Endothelial cell of umbilical vein (primary cell): ENCODE measurements around the gene PRKCQ. TPM values are rescaled to one million over a fixed set of nuclear protein-coding genes. Genes with fewer than 3 reads are reported as not detected.

Experiments
- BruUV-seq: library from RNA; stranded (reverse); fragments of 400-500 nt; replicated peaks from 2 replicates; lab custom pipeline; 2021; lab: Mats Ljungman, UMichigan
- CTCF ChIA-PET: fragments of 300-600, 350-600 bp; sonication (Branson Sonifier 250); formaldehyde crosslinking; loops from one replicate; lab custom pipeline; 2021; ENCODE audit warnings: antibody characterized with exemption, inconsistent platforms; lab: Charles Lee
- POLR2A ChIA-PET: fragments of 300-600, 350-600 bp; sonication (Branson Sonifier 250); formaldehyde crosslinking; loops from one replicate; lab custom pipeline; 2021; ENCODE audit warnings: antibody characterized with exemption, inconsistent platforms; lab: Charles Lee
- DNase-seq: peaks from one replicate; pipeline ENCODE4 v3.0.0-alpha.2; 2011; ENCODE audit warnings: low read depth, low spot score
- FAIRE-seq: peaks from 2 replicates; lab custom pipeline; 2011; peaks lifted over from hg19 to GRCh38; lab: Jason Lieb, UNC
- H2AFZ ChIP-seq: 2 replicates; pipeline ENCODE4 v1.6.0; 2012; ENCODE audit warnings: low read depth, low read length, control low read depth, inconsistent platforms
- H3K27ac ChIP-seq: 2 replicates; pipeline ENCODE4 v1.5.1; 2011; ENCODE audit warnings: low read depth, mild to moderate bottlenecking, control low read depth, low read length, moderate library complexity; ENCODE audit not compliant: insufficient read depth
- H3K27me3 ChIP-seq, 2 experiments: 2 replicates each; pipeline versions ENCODE4 v1.6.0 to v1.6.1; 2011; ENCODE audit warnings: low read length in 2 of 2, mixed read lengths in 1 of 2; ENCODE audit not compliant: control insufficient read depth in 2 of 2, insufficient read depth in 2 of 2
- H3K36me3 ChIP-seq, 2 experiments: 2 replicates in 1 of 2; 3 replicates in 1 of 2; pipeline ENCODE4 v1.5.1; 2011; ENCODE audit warnings: low read length in 2 of 2, mild to moderate bottlenecking in 1 of 2, moderate library complexity in 1 of 2; ENCODE audit not compliant: control insufficient read depth in 2 of 2, insufficient read depth in 2 of 2; ENCODE audit errors: extremely low read depth in 1 of 2
- H3K4me1 ChIP-seq: 3 replicates; pipeline ENCODE4 v1.5.1; 2011; ENCODE audit warnings: mild to moderate bottlenecking, low read length; ENCODE audit not compliant: control insufficient read depth, insufficient read depth; ENCODE audit errors: extremely low read depth
- H3K4me2 ChIP-seq: 2 replicates; pipeline ENCODE4 v1.6.1; 2011; ENCODE audit warnings: low read length, control low read depth, mixed read lengths; ENCODE audit not compliant: insufficient read depth
- H3K4me3 ChIP-seq, 3 experiments: fragments of 200-600 bp in 1 of 3; sonication (generic), shearing (Covaris generic) in 1 of 3; replicated peaks in 1 of 3; 2 replicates each; pipeline ENCODE4 v1.5.1; 2011 to 2016; ENCODE audit warnings: control low read depth in 3 of 3, low read length in 3 of 3, mild to moderate bottlenecking in 2 of 3, inconsistent platforms in 1 of 3, low read depth in 1 of 3, moderate library complexity in 1 of 3; ENCODE audit not compliant: insufficient read depth in 1 of 3
- H3K79me2 ChIP-seq: 2 replicates; pipeline ENCODE4 v1.6.0; 2012; ENCODE audit warnings: low read length, inconsistent platforms; ENCODE audit not compliant: control insufficient read depth, insufficient read depth
- H3K9ac ChIP-seq: replicated peaks from 2 replicates; pipeline ENCODE3; 2011; ENCODE audit warnings: low read length, control low read depth; ENCODE audit not compliant: insufficient read depth; ENCODE audit errors: extremely low read depth
- H3K9me1 ChIP-seq: replicated peaks from 3 replicates; pipeline ENCODE4 v1.6.0; 2011; ENCODE audit warnings: mild to moderate bottlenecking, low read length; ENCODE audit not compliant: control insufficient read depth, insufficient read depth; ENCODE audit errors: extremely low read depth
- H3K9me3 ChIP-seq: replicated peaks from 2 replicates; pipeline ENCODE4 v1.5.1; 2012; ENCODE audit warnings: low read length, inconsistent platforms; ENCODE audit not compliant: control insufficient read depth, insufficient read depth
- H4K20me1 ChIP-seq: replicated peaks from 2 replicates; pipeline ENCODE3; 2011; ENCODE audit warnings: mild to moderate bottlenecking, low read length; ENCODE audit not compliant: control insufficient read depth, insufficient read depth; ENCODE audit errors: extremely low read depth
- EZH2 ChIP-seq: IDR thresholded peaks from 2 replicates; pipeline ENCODE4 v1.6.1; 2012; ENCODE audit warnings: borderline replicate concordance, low read depth, mild to moderate bottlenecking, moderate library complexity, low read length, inconsistent platforms; ENCODE audit not compliant: severe bottlenecking
- FOS ChIP-seq: IDR thresholded peaks from 2 replicates; pipeline ENCODE4 v1.6.1; 2011; ENCODE audit warnings: mild to moderate bottlenecking, low read length, moderate library complexity, borderline replicate concordance; ENCODE audit not compliant: insufficient read depth
- GATA2 ChIP-seq: IDR thresholded peaks from 2 replicates; pipeline ENCODE4 v1.7.0; 2011; ENCODE audit warnings: low read depth, mild to moderate bottlenecking, moderate library complexity, mixed read lengths, low read length; ENCODE audit not compliant: insufficient read length, insufficient read depth
- MYC ChIP-seq: IDR thresholded peaks from one replicate; pipeline ENCODE4 v1.6.1; 2011; ENCODE audit warnings: mild to moderate bottlenecking, low read depth, low read length
- POLR2A ChIP-seq: IDR thresholded peaks from 2 replicates; pipeline ENCODE4 v1.6.1; 2012; ENCODE audit warnings: low read depth, mild to moderate bottlenecking, control low read depth, low read length
- POLR2AphosphoS5 ChIP-seq: IDR thresholded peaks from 2 replicates; pipeline ENCODE4 v1.6.1; 2012; ENCODE audit warnings: low read depth, mild to moderate bottlenecking, control low read depth, low read length, moderate library complexity; ENCODE audit not compliant: insufficient read depth
- dilution Hi-C: fragments of 300-500 bp; cut with MboI; formaldehyde crosslinking; loops from one replicate; pipeline ENCODE4 v1.15.0; 2019; ENCODE audit warnings: low sequenced_read_pairs; ENCODE audit not compliant: extremely low pct_ligation_motif_present
- intact Hi-C: fragments of 100-400 bp; cut with micrococcal nuclease; formaldehyde crosslinking; loops from one replicate; pipeline ENCODE4 v1.10.0; 2022
- polyA plus RNA-seq, 4 experiments: library from polyadenylated mRNA; depleted of rRNA in 3 of 4; stranded (reverse) in 3 of 4; unstranded in 1 of 4; fragments of >200 nt; gene quantifications; 2 replicates each; pipeline versions ENCODE4 v1.2.1 to v1.2.3, GENCODE V29; 2011 to 2012; ENCODE audit warnings: missing spikeins in 1 of 4
- total RNA-seq: library from RNA; stranded (reverse); gene quantifications from 2 replicates; pipeline ENCODE4 v1.2.3, GENCODE V29; 2021

The PRKCQ gene
- total and polyA plus RNA-seq, 2 donors (not counting 3 experiments of a cell fraction or from before 2014, with no cell fraction given) = 0.32 to 0.55 TPM

- no peak for FAIRE-seq
- POLR2A ChIA-PET = no interaction called here
- CTCF ChIA-PET = no interaction called here
These were observed 76.9 kb downstream of the PRKCQ start for GRCh38 chr10:6503171-6503570.

GRCh38 chr10:6501931-6502330 lies 78.1 kb downstream of the PRKCQ start:
- Histone ChIP-seq H3K9me3 (no peaks in the 10 kb centered on the region), H3K4me2 (no peak overlapping the region), H3K4me3 (no peak overlapping the region), H2AFZ (no peak overlapping the region), H3K27ac (no peak overlapping the region), H3K9me1 (no peaks in the 10 kb centered on the region), H3K9ac (no peak overlapping the region), H3K4me1 (peaks cover 4% of the 10 kb centered on the region), H3K27me3 (no peaks in the 10 kb centered on the region), H3K79me2 (no peaks in the 10 kb centered on the region), H4K20me1 (no peaks in the 10 kb centered on the region), H3K36me3 (no peaks in the 10 kb centered on the region)
- no peak for FAIRE-seq
- POLR2A ChIA-PET = no interaction called here
- TF ChIP-seq POLR2AphosphoS5 (no peak), MYC (no peak)
- CTCF ChIA-PET = no interaction called here
- no peak for DNase-seq
- no TSS peak for BruUV-seq
- intact Hi-C loops (no loop called here), dilution Hi-C loops (no loop called here)

More at GRCh38 chr10:6503171-6503570, 76.9 kb downstream of the PRKCQ start:
- no peak for DNase-seq
- Histone ChIP-seq H3K4me2 (no peak overlapping the region), H3K9me1 (no peaks in the 10 kb centered on the region), H3K4me3 (no peak overlapping the region), H3K4me1 (peaks cover 4% of the 10 kb centered on the region), H3K9me3 (no peaks in the 10 kb centered on the region), H2AFZ (no peak overlapping the region), H3K27me3 (no peaks in the 10 kb centered on the region), H3K9ac (no peak overlapping the region), H4K20me1 (no peaks in the 10 kb centered on the region), H3K79me2 (no peaks in the 10 kb centered on the region), H3K27ac (no peak overlapping the region), H3K36me3 (no peaks in the 10 kb centered on the region)
- BruUV-seq = no TSS peak
- no peak for TF ChIP-seq EZH2
- TF ChIP-seq GATA2 = no peak
- no peak for TF ChIP-seq MYC
- TF ChIP-seq FOS = no peak
- no peak for TF ChIP-seq POLR2A
- dilution Hi-C loops (no loop called here), intact Hi-C loops (no loop called here)
